Iris pigment epithelial cell (primary cell): ENCODE data around the gene CEP112.
"Not testable (repeated sequence)": the region's sequence is repeated elsewhere in the genome, so short reads cannot be mapped to it uniquely, and the experiment has no call there.

Experiments
- DNase-seq: peaks from one replicate; pipeline ENCODE4 v3.0.0-alpha.2; 2011; ENCODE audit warnings: low read depth

Gene CEP112

GRCh38 chr17:65826577-65826976 lies 365.4 kb downstream of the CEP112 start:
- DNase-seq = not testable (repeated sequence)

GRCh38 chr17:65824901-65825300 lies 367.0 kb downstream of the CEP112 start:
- DNase-seq = no peak

- no peak for DNase-seq
Observed at GRCh38 chr17:65823713-65824112, 368.2 kb downstream of the CEP112 start.

- no peak for DNase-seq
Observed at GRCh38 chr17:65820811-65821210, 371.1 kb downstream of the CEP112 start.

GRCh38 chr17:65820306-65820705 lies 371.6 kb downstream of the CEP112 start:
- no peak for DNase-seq

- no peak for DNase-seq
Observed at GRCh38 chr17:65819810-65820209, 372.1 kb downstream of the CEP112 start.

- no peak for DNase-seq
Observed at GRCh38 chr17:65817951-65818350, 374.0 kb downstream of the CEP112 start.

GRCh38 chr17:65814418-65814817 lies 377.5 kb downstream of the CEP112 start:
- no peak for DNase-seq

- DNase-seq = no peak
Observed at GRCh38 chr17:65813306-65813705, 378.6 kb downstream of the CEP112 start.

- DNase-seq = no peak
Observed at GRCh38 chr17:65811043-65811442, 380.9 kb downstream of the CEP112 start.

- peak; percentile 15 for DNase-seq
Observed at GRCh38 chr17:65809366-65809765, 382.6 kb downstream of the CEP112 start.

- not testable (repeated sequence) for DNase-seq
Observed at GRCh38 chr17:65808566-65808965, 383.4 kb downstream of the CEP112 start.

GRCh38 chr17:65807361-65807760 lies 384.6 kb downstream of the CEP112 start:
- DNase-seq = no peak

GRCh38 chr17:65801513-65801912 lies 390.4 kb downstream of the CEP112 start:
- DNase-seq = no peak

- DNase-seq = no peak
Observed at GRCh38 chr17:65800655-65801054, 391.3 kb downstream of the CEP112 start.

- no peak for DNase-seq
Observed at GRCh38 chr17:65799869-65800268, 392.1 kb downstream of the CEP112 start.

- DNase-seq = no peak
Observed at GRCh38 chr17:65799454-65799853, 392.5 kb downstream of the CEP112 start.

- no peak for DNase-seq
Observed at GRCh38 chr17:65797809-65798208, 394.1 kb downstream of the CEP112 start.

GRCh38 chr17:65797101-65797500 lies 394.8 kb downstream of the CEP112 start:
- DNase-seq = no peak

GRCh38 chr17:65794572-65794971 lies 397.4 kb downstream of the CEP112 start:
- DNase-seq = peak; percentile 44

- DNase-seq = no peak
Observed at GRCh38 chr17:65790241-65790640, 401.7 kb downstream of the CEP112 start.

GRCh38 chr17:65787503-65787902 lies 404.4 kb downstream of the CEP112 start:
- no peak for DNase-seq

GRCh38 chr17:65786479-65786878 lies 405.5 kb downstream of the CEP112 start:
- no peak for DNase-seq

- DNase-seq = peak; percentile 96
Observed at GRCh38 chr17:65785109-65785508, 406.8 kb downstream of the CEP112 start.

- DNase-seq = peak; percentile 93
Observed at GRCh38 chr17:65783845-65784334, 408.0 kb downstream of the CEP112 start.
